ENCODE results near the gene SORT1.
"Not testable (repeated sequence)": the region's sequence is repeated elsewhere in the genome, so short reads cannot be mapped to it uniquely, and the experiment has no call there.

The SORT1 gene

GRCh38 chr1:109338608-109339007 is 59.1 kb downstream of the SORT1 start:
- DNase-seq (ENCODE audit: low read depth), result no peak

DNA sequence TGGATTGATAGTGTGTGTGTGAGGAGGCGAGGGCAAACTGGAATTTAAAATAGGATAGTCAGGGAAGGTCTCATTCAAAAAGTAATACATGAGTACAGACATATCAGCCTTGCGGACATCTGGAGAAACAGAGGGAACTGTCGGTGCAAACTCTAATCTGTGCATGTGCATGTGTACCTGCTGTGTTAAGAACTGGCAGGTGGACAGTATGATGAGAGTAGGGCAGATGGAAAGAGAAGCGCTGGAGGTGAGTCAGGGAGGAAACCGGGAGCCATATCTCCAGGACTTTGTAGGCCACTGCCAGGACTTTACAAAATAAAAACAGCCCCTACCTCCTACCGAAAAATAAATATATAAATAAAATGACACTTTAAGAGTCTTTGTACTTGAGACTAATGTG is 59.6 kb downstream of the SORT1 start:
- no peak for DNase-seq (ENCODE audit: low read depth)

- DNase-seq (ENCODE audit: low read depth), result no peak
Measured at GRCh38 chr1:109335091-109335490, 62.6 kb downstream of the SORT1 start.

DNA sequence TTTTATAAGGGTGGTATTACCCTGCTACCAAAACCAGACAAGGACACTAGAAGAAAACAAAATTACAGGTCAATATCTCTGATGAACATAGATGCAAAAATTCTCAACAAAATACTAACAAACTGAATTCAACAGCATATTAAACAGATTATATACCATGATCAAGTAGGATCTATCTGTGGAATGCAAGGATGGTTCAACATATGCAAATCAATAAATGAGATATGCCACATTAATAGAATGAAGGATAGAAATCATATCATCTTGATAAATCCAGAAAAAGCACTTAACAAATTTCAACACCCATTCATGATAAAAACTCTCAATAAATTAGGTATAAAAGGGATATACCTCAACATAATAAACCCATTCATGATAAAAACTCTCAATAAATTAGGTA is 66.6 kb downstream of the SORT1 start:
- DNase-seq (ENCODE audit: low read depth), result no peak

DNA sequence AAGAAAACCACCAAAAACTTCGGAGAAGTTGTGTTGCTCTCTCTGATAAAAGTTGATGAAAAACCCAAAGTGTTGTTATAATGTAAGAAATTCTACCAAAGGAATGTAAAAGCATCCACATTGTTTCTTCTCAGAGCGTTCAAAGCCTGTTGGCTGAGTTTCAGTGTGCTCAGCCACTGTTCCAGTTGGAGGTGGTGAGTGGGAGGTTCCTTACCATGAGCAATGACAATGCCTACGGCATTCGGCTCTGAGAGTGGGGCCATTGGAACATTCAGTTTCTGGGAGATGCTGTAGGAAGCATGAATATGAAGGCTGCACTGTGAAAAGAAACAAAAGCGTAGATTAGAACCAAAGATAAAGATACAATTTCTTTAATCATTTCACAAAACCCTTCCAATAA is 70.4 kb downstream of the SORT1 start:
- no peak for DNase-seq (ENCODE audit: low read depth)

DNA sequence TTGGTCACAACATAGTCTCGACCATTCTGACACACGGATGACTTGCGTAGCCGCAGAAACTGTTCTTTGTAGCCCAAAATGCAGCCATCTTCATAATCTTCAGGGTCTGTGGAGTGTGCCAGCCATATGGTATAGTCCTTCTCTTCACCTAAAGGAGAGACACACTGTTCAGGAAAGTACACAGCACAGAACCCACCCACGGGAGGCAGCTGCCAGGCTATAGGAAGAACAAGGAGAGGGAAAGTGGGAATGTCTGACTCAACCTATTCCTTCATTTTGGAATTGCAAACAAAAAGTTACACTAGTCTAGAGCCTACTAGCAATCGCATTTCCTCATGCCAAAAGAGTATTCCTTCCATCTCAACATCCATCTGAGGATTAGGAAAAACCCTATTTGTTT is 74.7 kb downstream of the SORT1 start:
- DNase-seq (ENCODE audit: low read depth), result no peak

DNA sequence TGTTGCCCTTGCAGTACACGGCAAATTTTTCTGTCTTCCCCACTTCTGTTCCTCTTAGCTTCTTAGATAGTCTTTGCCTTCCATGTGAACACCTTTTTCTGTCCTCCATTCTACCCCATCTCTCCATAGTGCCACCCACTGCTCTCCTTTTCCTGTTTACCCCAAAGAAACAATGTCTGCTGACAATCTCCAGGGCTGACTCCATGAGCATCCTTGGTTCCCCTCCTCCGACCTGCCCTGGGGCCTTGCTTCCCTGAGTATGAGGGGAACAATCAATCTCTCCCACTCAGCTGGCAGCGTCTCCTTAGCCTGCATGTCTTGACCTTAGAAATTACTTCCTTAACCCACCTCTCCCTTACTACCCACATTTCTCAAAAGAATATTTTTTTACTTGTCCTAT is 78.6 kb downstream of the SORT1 start:
- DNase-seq (ENCODE audit: low read depth), result no peak

DNA sequence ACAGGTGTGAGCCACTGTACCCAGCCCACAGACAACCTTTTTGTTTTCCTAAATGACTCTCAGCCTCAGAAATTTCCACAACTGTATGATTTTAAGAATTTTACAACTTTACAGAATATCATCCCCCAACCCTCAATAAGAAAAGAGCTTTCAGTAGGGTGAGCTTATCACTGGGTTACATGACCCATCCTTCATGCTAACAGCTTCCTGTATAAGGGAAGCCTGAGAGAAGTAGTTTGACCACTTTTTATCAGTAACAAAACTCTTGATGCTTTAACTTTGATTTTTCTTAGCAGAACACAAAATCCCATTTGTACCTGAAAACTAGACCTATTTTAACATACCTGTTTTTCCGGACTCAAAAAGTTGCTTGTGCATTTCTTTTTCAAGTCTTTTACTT is 81.2 kb downstream of the SORT1 start:
- DNase-seq (ENCODE audit: low read depth), result no peak

- no peak for DNase-seq (ENCODE audit: low read depth)
Measured at GRCh38 chr1:109315288-109315687, 82.4 kb downstream of the SORT1 start.

GRCh38 chr1:109314795-109315194 is 82.9 kb downstream of the SORT1 start:
- DNase-seq (ENCODE audit: low read depth), result peak; percentile 46

GRCh38 chr1:109312978-109313775 is 84.5 kb downstream of the SORT1 start:
- peak; percentile 27 for DNase-seq (ENCODE audit: low read depth)

GRCh38 chr1:109312246-109312645 is 85.5 kb downstream of the SORT1 start:
- no peak for DNase-seq (ENCODE audit: low read depth)

- DNase-seq (ENCODE audit: low read depth), result no peak
Measured at GRCh38 chr1:109309347-109309746, 88.4 kb downstream of the SORT1 start.

GRCh38 chr1:109307274-109308021 is 90.3 kb downstream of the SORT1 start:
- no peak for DNase-seq (ENCODE audit: low read depth)

DNA sequence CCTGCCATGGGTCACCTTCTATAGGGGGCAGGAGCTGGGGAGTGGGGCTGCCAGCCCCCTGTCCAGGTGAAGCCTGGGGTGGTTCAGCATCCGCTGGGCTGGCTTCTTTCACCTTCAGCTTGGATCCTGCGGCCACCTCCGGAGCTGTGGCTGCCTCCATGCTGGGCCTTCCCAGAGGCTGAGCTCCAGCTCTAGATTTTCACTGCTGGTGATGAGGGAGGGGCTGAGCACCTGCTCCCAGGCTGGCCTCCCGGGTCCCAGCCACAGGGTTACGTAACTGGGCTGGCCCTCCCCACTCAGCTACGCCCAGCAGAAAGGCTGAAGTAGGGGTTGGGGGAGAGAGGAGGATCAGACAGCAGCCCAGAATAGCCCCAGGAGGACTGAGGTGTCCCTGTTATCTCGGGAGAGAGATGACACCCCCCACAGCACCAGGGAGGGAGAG is 90.9 kb downstream of the SORT1 start, which contains the start of gene MYBPHL:
MYBPHL (minus strand) TSS at position 180 of the 442 bp plus-strand sequence; CDS start at position 160, 20 bp downstream.
- DNase-seq (ENCODE audit: low read depth), result no peak

GRCh38 chr1:109305991-109306390 is 91.7 kb downstream of the SORT1 start:
- DNase-seq (ENCODE audit: low read depth), result not testable (repeated sequence)

- no peak for DNase-seq (ENCODE audit: low read depth)
Measured at GRCh38 chr1:109304226-109304920, 93.3 kb downstream of the SORT1 start.

GRCh38 chr1:109301874-109302273 is 95.8 kb downstream of the SORT1 start:
- no peak for DNase-seq (ENCODE audit: low read depth)

- no peak for DNase-seq (ENCODE audit: low read depth)
Measured at GRCh38 chr1:109300650-109301151, 97.0 kb downstream of the SORT1 start.

GRCh38 chr1:109299558-109300343 is 98.0 kb downstream of the SORT1 start:
- DNase-seq (ENCODE audit: low read depth), result peak; percentile 82
